HCT116 (cell line): ENCODE results near the gene HARBI1. TPM values are rescaled to one million over a fixed set of nuclear protein-coding genes. Genes with fewer than 3 reads are reported as not detected.

Source experiments
- ATAC-seq: fragments of 200-7000 bp; cut with Tn5 transposase; 2 replicates; pipeline ENCODE4 v1.9.1; 2020; ENCODE audit warnings: mild to moderate bottlenecking, moderate library complexity
- BruUV-seq: library from RNA; stranded (reverse); fragments of 400-500 nt; replicated peaks from 2 replicates; lab custom pipeline; 2021; lab: Mats Ljungman, UMichigan
- CTCF ChIA-PET: fragments of 300-600 bp; sonication (Branson Sonifier 250); formaldehyde crosslinking; loops from one replicate; lab custom pipeline; 2021; ENCODE audit warnings: antibody characterized with exemption; lab: Charles Lee
- POLR2A ChIA-PET: fragments of 300-600, 350-600 bp; sonication (Branson Sonifier 250); formaldehyde crosslinking; loops from one replicate; lab custom pipeline; 2021; ENCODE audit warnings: antibody characterized with exemption; lab: Charles Lee
- RAD21 ChIA-PET, 2 experiments: fragments of 300-600 bp; sonication (Branson Sonifier 250); formaldehyde crosslinking; loops; one replicate each; lab custom pipeline; 2023; ENCODE audit warnings: low total read pairs in 2 of 2; ENCODE audit not compliant: uncharacterized antibody in 2 of 2, unreplicated experiment in 2 of 2, low non-redundant PET in 1 of 2; lab: Charles Lee
- DNase-seq: peaks from one replicate; pipeline ENCODE4 v3.0.0-alpha.2; 2010; ENCODE audit warnings: low read depth, low spot score
- H2AFZ ChIP-seq: fragments of 200-600 bp; shearing (Covaris generic), sonication (generic); 2 replicates; pipeline ENCODE4 v1.6.1; 2017; ENCODE audit warnings: low read depth, mixed run types, mixed read lengths, antibody characterized with exemption, low read length; ENCODE audit not compliant: poor library complexity, severe bottlenecking
- H3K27ac ChIP-seq: 2 replicates; pipeline ENCODE4 v1.5.1; 2012; ENCODE audit warnings: low read depth, low read length
- H3K27me3 ChIP-seq: fragments of 200-600 bp; sonication (generic); 2 replicates; pipeline ENCODE4 v1.6.1; 2016; ENCODE audit warnings: mixed run types, low read length, mixed read lengths; ENCODE audit not compliant: insufficient read depth
- H3K36me3 ChIP-seq, 2 experiments: fragments of 200-500 bp in 1 of 2; fragments of 200-600 bp in 1 of 2; sonication (Bioruptor generic) in 1 of 2; sonication (generic) in 1 of 2; 2 replicates each; pipeline versions ENCODE4 v1.5.1 to v1.6.1; 2014 to 2016; ENCODE audit warnings: low read length in 2 of 2, inconsistent platforms in 1 of 2, mixed read lengths in 1 of 2, mixed run types in 1 of 2; ENCODE audit not compliant: insufficient read depth in 2 of 2, control insufficient read depth in 1 of 2
- H3K4me1 ChIP-seq, 2 experiments: fragments of 200-600 bp in 1 of 2; sonication (generic) in 1 of 2; 2 replicates each; pipeline versions ENCODE4 v1.5.1 to v1.6.1; 2012 to 2017; ENCODE audit warnings: low read length in 2 of 2, inconsistent platforms in 1 of 2, mild to moderate bottlenecking in 1 of 2, mixed read lengths in 1 of 2, mixed run types in 1 of 2, moderate library complexity in 1 of 2; ENCODE audit not compliant: insufficient read depth in 2 of 2, control insufficient read depth in 1 of 2
- H3K4me2 ChIP-seq: fragments of 200-600 bp; sonication (generic); 2 replicates; pipeline ENCODE4 v1.6.1; 2017; ENCODE audit warnings: mixed run types, low read length, mixed read lengths
- H3K4me3 ChIP-seq, 2 experiments: fragments of 200-600 bp in 1 of 2; sonication (generic) in 1 of 2; replicated peaks in 1 of 2; 2 replicates each; pipeline ENCODE4 v1.5.1; 2011 to 2016; ENCODE audit warnings: low read length in 2 of 2, control low read depth in 1 of 2, low read depth in 1 of 2, mild to moderate bottlenecking in 1 of 2, mixed read lengths in 1 of 2, mixed run types in 1 of 2
- H3K79me2 ChIP-seq: fragments of 200-600 bp; sonication (generic); 2 replicates; pipeline ENCODE4 v1.6.1; 2017; ENCODE audit warnings: mild to moderate bottlenecking, mixed run types, low read length, moderate library complexity, mixed read lengths; ENCODE audit not compliant: insufficient read depth
- H3K9ac ChIP-seq: fragments of 200-600 bp; sonication (generic); 2 replicates; pipeline ENCODE4 v1.6.1; 2016; ENCODE audit warnings: low read length, mixed read lengths
- H3K9me2 ChIP-seq: fragments of 200-600 bp; sonication (generic), shearing (Covaris generic); 2 replicates; pipeline ENCODE4 v1.6.1; 2017; ENCODE audit warnings: mixed run types, mild to moderate bottlenecking, moderate library complexity; ENCODE audit not compliant: insufficient read depth
- H3K9me3 ChIP-seq, 2 experiments: fragments of 200-500 bp in 1 of 2; fragments of 200-600 bp in 1 of 2; sonication (Bioruptor generic) in 1 of 2; sonication (generic) in 1 of 2; 2 replicates each; pipeline ENCODE4 v1.6.1; 2014 to 2017; ENCODE audit warnings: low read length in 2 of 2, mixed read lengths in 2 of 2, inconsistent platforms in 1 of 2, low read depth in 1 of 2, mild to moderate bottlenecking in 1 of 2, mixed run types in 1 of 2, moderate library complexity in 1 of 2; ENCODE audit not compliant: control insufficient read depth in 1 of 2, insufficient read depth in 1 of 2
- H4K20me1 ChIP-seq: fragments of 200-600 bp; sonication (generic), shearing (Covaris generic); 2 replicates; pipeline ENCODE4 v1.6.1; 2017; ENCODE audit warnings: mixed run types, mild to moderate bottlenecking, moderate library complexity; ENCODE audit not compliant: insufficient read depth
- CBX3 ChIP-seq: IDR thresholded peaks from 2 replicates; pipeline ENCODE4 v1.6.1; 2012; ENCODE audit warnings: low read depth
- JUND ChIP-seq: IDR thresholded peaks from 2 replicates; pipeline ENCODE4 v1.6.1; 2012
- POLR2A ChIP-seq: IDR thresholded peaks from 2 replicates; pipeline ENCODE4 v1.7.0; 2011; ENCODE audit warnings: borderline replicate concordance; ENCODE audit not compliant: insufficient read depth, insufficient read length; ENCODE audit errors: extremely low read depth
- REST ChIP-seq: IDR thresholded peaks from 2 replicates; pipeline ENCODE4 v1.6.1; 2012; ENCODE audit warnings: low read depth
- SIN3A ChIP-seq: IDR thresholded peaks from 2 replicates; pipeline ENCODE4 v1.6.1; 2012; ENCODE audit warnings: low read depth
- SP1 ChIP-seq: IDR thresholded peaks from 2 replicates; pipeline ENCODE4 v1.6.1; 2012; ENCODE audit warnings: low read depth
- ZBTB33 ChIP-seq: IDR thresholded peaks from 2 replicates; pipeline ENCODE4 v1.6.1; 2011; ENCODE audit warnings: mild to moderate bottlenecking, low read length, moderate library complexity; ENCODE audit not compliant: insufficient replicate concordance; ENCODE audit errors: extremely low read depth
- intact Hi-C: fragments of 100-400 bp; cut with micrococcal nuclease; formaldehyde crosslinking; loops from 2 replicates; pipeline ENCODE4 v1.10.0; 2022
- total RNA-seq: library from RNA; stranded (reverse); gene quantifications from one replicate; pipeline ENCODE4 v1.2.1, GENCODE V29; 2021; ENCODE audit not compliant: unreplicated experiment

The HARBI1 gene
- total RNA-seq, 1 experiment from 2014 or later, result 1.9 TPM

- TF ChIP-seq REST, result no peak
- TF ChIP-seq ZBTB33, result no peak
These were observed at the start of gene HARBI1, which contains the start of gene ATG13 (continued) for GRCh38 chr11:46617134-46617971.

GRCh38 chr11:46666516-46666915 is 49.5 kb upstream of the HARBI1 start:
- CTCF ChIA-PET, result no interaction called here
- no peaks in the 10 kb centered on the region for H3K27me3 ChIP-seq
- H2AFZ ChIP-seq, result no peak overlapping the region
- TF ChIP-seq SIN3A (no peak), JUND (no peak), CBX3 (no peak), SP1 (no peak), POLR2A (no peak)
- H3K27ac ChIP-seq, result no peak overlapping the region
- intact Hi-C loops, result loop anchor here (5.0 kb wide), 1 partner anchor 136 kb away; no protein-coding TSS in a partner anchor
- no peak overlapping the region for H3K4me2 ChIP-seq
- H3K9me3 ChIP-seq, result no peaks in the 10 kb centered on the region
- no peaks in the 10 kb centered on the region for H4K20me1 ChIP-seq
- no peaks in the 10 kb centered on the region for H3K4me1 ChIP-seq
- H3K9ac ChIP-seq, result no peak overlapping the region
- RAD21 ChIA-PET, result no interaction called here
- H3K9me2 ChIP-seq, result no peaks in the 10 kb centered on the region
- POLR2A ChIA-PET, result no interaction called here
- no peak overlapping the region for H3K4me3 ChIP-seq
- H3K79me2 ChIP-seq, result no peaks in the 10 kb centered on the region
- no peak for DNase-seq
- H3K36me3 ChIP-seq, result peaks cover 14 to 19% of the 10 kb centered on the region in 2 experiments; a peak in 3 of 4 replicates
- BruUV-seq, result no TSS peak
- ATAC-seq, result no peak
